Occipital lobe (tissue), 2 donors: ENCODE results near the gene ERGIC1. TPM values are rescaled to one million over a fixed set of nuclear protein-coding genes. Genes with fewer than 3 reads are reported as not detected.
"Not testable (repeated sequence)": the region's sequence is repeated elsewhere in the genome, so short reads cannot be mapped to it uniquely, and the experiment has no call there.

Experiments
- DNase-seq: peaks from one replicate; lab custom pipeline; 2025; lab: John Stamatoyannopoulos, UW
- total RNA-seq: library from RNA; depleted of rRNA; stranded (reverse); fragments of >200 nt; gene quantifications from one replicate; pipeline ENCODE4 v1.2.3, GENCODE V29; 2014

ERGIC1 gene
- total RNA-seq, 1 donor from 2014 or later = 41.5 TPM

GRCh38 chr5:172878933-172879752 lies 45.1 kb downstream of the ERGIC1 start:
- no peak for DNase-seq

DNA sequence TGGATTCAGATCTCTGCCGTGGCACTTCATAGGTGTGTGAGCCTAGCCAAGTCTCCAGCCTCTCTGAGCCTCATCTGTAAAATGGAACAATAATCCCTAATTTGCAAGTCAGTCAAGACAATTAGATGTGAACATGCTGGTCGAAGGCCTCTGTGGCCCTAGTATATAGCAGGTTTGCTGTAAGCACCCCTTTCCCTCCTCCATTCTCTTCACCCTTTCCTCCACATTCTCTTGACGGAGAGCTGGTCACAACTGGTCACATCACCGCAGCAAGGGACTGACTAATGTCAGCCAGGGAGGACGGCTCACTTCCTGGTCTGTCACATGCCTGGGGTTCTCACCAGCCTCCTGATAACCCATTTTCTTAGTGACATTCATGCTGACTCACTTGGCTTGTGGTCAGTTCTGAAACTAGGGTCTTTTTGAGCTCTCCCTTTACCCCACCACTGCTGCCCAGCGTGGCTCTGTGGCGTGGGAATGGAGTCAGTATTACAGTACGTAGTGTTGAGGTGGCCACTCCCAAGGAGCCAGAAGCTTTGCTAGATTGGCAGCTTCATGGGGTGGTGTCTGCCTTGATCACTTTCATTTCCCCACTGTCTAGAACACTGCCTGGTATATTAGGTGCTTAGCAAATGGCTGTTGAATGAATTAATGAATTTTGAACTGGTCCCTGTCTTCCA lies 47.8 kb downstream of the ERGIC1 start:
- no peak for DNase-seq

GRCh38 chr5:172883066-172883465 lies 49.0 kb downstream of the ERGIC1 start:
- no peak for DNase-seq

- no peak for DNase-seq
These were observed 51.7 kb downstream of the ERGIC1 start for GRCh38 chr5:172885597-172886340.

DNA sequence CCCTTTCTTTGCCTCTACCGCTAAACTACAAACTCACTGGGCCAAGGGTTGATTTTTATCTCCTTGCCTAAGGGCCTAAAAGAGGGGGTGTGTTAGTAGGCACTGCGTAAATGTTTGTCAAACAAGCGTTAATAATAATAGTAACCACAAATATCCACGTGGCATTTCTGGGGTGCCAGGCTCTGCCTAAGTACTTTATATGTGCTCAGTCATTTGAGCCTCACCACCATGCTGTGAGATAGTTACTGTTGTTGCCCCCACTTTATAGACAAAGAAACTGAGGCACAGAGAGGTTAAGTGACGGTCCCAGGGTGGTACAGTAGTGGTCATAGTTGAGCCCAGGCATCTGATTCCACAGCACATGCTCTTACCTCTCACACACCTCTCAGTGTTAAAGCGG lies 52.4 kb downstream of the ERGIC1 start:
- no peak for DNase-seq

DNA sequence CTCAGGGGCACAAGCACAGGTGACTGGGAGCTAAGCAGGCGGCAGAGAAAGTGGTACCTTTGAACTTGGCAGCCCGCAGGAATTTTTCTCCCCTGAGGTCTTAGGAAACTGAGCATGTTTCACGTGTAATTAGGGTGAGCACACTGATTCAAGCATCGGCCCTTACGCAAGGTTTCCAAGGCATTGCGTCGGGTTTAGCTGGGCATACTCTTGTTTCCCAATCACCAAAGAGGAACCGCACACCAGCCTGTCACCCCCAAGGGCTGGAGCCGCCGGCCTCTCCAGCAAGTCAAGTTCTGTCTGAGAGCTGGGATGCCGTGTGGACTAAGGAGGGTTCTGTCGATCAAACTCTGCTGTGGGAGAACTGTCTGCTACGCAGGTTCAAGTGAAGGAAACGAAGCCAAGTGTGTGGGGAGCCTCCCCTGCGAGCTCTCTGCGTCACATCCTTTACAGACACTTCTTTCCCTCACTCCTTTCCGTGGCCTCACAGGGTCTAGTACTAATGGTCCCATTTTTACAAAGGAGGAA lies 53.0 kb downstream of the ERGIC1 start:
- peak; percentile 35 for DNase-seq

GRCh38 chr5:172887692-172888091 lies 53.6 kb downstream of the ERGIC1 start:
- DNase-seq = peak; percentile 40

DNA sequence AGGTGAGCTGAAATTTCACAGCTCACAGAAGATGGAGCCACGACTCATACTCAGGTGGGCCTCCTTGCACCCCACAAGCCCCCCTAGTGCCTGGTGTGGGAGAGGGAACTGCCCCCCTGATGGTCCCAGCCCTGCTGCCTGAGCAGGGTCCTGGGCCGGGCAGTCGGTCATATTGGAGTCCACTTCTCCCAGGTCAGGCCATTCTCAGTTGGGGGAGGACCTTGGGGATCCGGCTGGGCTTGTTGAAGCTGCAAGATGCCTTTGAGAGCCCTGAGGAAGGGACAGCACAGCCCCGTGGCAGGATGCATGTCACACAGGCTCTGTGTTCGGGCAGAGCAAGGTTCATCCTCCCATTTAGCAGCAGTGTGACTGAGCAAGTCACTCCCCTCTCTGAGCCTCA lies 56.6 kb downstream of the ERGIC1 start:
- DNase-seq = no peak

DNA sequence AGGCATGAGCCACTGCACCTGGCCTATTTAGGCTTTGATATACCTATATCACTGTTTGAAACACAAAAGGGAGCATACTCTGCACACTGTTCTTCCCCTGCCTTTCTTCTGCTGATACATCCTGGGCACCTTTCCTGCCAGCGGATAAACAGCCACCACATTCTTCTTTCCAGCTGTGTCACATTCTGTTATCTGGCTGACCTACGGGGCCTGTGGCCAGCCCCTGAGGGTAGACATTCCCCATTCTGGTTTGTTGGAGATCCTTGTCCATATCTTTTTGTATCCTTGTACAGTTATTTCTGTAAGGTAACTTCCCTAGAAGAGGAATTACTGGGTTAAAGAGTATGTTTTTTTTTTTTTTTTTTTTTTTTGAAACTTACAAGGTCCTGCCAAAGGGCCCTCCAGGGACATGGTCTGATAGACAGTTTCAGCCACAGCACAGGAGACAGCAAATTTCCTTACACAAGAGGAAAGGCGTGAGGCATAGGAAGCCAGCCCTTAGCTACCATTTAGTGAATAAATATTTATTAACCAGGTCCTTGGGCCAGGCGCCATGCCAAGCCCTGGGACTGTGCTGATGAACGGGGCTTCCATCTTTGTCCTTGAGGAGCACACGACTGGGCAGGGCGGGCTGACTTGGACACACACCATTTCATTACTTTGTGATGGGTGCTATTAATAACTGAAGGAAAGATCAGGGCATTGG lies 57.8 kb downstream of the ERGIC1 start:
- no peak for DNase-seq

DNA sequence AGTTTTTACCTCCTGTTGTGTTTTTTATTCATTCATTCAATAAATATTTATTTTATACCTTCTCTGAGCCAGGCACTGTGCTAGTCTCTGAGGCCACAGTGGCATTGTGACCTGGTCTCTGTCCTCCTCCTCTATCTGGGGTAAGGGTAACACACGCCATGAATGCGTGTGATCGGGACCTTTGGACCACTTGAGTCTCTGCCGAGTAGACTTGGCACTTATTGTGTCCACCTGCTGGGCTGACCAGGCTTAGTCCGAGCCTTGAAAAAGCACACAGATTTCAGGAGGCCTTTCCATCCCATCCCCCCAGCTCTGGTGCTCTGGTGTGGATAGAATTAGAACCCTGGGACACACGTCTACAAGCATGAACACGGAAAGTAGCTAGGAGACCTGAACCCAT lies 58.7 kb downstream of the ERGIC1 start:
- DNase-seq = no peak

- DNase-seq = no peak
These were observed 60.8 kb downstream of the ERGIC1 start for GRCh38 chr5:172894767-172895388.

DNA sequence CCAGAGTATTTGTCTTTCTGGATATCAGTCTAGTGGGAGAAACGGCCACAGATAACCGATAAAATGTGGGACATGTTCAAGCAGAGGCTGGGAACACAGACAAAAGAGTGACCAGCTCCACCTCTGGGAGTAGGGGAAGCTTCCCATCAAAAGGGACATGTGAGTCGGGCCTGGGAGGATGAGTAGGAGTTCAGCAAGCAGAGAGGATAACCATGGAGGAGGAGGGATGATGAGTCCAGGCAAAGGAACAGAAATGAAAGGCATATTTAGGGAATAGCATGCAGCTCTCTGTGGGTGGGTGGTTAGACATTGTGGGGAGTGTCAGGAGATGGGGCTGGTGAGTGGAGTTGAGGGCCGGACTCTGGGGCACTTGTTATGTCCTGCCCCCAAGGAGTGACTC lies 61.5 kb downstream of the ERGIC1 start:
- no peak for DNase-seq

DNA sequence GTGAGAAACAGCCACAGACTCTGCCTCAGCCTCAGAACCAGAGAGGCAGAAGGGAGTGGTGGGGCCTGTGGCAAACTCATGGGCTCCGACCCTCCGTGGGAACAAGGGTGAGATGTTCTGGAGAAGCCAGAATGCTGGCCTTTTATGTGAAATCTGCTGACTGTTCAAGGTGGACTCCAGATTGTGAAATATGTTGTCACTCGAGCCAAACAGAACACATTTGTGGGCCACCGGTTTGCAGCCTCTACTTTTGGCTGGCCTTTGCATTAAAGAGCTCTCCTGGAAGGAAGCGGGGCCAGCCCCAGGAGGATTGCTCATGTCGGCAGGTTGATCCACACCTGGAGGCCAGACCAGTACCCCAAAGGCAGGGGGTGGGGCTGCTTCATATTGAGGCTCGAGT lies 62.4 kb downstream of the ERGIC1 start:
- DNase-seq = no peak

DNA sequence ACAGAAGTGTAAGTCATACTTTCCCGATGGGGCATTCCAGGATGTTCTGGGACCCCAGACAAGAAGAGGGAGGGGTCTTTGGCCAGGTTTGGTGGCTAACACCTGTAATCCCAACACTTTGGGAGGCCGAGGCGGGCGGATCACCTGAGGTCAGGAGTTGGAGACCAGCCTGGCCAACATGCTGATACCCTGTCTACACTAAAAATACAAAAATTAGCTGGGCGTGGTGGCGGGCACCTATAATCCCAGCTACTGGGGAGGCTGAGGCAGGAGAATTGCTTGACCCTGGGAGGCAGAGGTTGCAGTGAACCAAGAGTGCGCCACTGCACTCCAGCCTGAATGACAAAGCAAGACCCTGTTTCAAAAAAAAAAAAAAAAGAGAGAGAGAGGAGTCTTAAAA lies 63.0 kb downstream of the ERGIC1 start:
- DNase-seq = not testable (repeated sequence)

DNA sequence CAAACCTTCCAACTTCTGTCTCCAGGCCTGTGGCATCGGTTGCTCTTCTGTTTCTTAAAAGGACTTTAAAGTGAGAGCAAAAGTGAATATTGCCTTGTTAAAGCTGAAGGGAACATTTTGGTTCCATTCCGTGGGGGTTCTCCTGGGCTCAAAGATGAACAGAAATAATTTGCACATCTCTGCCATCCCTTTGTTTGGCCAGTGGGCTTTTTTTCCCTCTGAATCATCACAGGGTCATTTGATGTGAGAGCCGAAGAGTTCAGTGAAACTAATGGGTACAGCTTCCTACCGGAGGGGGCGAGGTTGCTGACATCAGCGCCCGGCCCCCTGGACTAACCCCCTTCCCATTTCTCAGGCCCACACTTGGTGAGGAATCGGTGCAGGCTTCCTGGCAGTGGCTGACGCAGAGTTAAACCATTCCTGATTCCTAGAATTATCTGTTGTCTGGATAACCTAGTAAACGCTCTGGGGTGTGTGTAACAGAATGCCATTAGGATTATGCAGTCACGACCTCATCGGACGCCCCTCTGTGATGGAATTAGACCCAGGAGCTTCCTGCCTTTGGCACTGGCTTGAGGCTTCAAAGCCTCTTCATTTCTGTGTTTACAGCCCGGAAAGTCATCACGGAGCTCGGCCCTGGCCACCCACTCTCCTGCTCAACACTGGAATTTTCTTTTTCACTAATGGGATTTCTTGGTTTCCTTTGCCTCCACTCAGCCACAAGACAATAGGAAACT lies 63.6 kb downstream of the ERGIC1 start:
- DNase-seq = no peak

- DNase-seq = no peak
These were observed 64.3 kb downstream of the ERGIC1 start for GRCh38 chr5:172898218-172898842.

GRCh38 chr5:172898843-172899369 lies 64.9 kb downstream of the ERGIC1 start:
- no peak for DNase-seq

GRCh38 chr5:172899436-172899835 lies 65.4 kb downstream of the ERGIC1 start:
- no peak for DNase-seq

DNA sequence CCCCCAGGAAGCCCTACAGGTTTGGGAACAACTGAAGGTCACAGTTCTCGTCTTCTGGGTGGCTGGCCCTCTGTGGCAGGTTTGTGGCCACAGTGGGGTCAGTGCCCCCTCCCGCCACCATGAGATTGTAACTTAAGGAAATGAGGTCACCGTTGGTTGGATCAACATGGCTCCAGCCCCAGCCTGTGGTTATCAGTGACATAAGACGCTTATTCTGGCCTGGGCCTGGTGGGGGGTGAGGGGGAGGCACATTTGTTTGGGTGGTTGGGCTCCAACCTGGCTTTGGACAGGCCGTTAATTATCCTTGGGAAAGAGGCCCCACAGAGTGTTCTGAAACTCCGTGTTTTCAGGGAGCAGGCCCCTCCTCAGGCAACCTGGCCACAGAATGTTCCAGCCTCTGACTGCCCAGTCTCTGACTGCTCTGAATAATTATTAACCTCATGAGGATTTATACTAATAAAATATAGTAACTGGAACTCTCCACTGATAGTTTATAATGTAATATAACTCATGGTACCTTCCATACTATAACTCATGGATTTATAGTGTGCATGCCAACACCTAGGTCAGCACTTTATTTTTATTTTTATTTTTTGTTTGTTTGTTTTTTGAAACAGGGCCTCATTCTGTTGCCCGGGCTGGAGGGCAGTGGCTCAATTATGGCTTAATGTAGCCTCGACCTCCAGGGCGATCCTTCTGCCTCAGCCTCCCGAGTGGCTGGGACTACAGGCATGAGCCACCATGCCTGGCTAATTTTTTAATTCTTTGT lies 67.1 kb downstream of the ERGIC1 start:
- no peak for DNase-seq
